Measurements from ENCODE around the gene STAP2.

The STAP2 gene

GRCh38 chr19:4326215-4326836 lies 12.3 kb downstream of the STAP2 start:
- no peak for DNase-seq

DNA sequence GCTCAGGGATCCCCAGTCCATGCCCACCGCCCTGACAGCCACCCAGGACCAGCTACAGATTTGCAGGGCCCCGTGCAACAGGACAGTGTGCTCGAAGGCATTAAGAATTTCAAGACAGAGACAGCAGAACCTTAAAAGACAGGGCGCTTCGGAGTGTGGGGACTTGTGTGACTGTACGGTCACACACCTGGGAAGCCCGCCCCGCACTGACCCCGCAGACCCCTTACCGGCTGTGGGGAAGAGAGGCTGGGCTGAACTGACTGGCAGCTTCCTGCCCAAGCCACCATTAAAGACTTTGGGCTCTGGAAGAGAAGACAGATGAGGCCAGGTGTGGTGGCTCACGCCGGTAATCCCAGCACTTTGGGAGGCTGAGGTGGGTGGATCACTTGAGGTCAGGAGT lies 14.4 kb downstream of the STAP2 start:
- DNase-seq = no peak

- DNase-seq = no peak
These were observed 14.9 kb downstream of the STAP2 start for GRCh38 chr19:4323692-4324091.

GRCh38 chr19:4322942-4323665 lies 15.5 kb downstream of the STAP2 start:
- no peak for DNase-seq

DNA sequence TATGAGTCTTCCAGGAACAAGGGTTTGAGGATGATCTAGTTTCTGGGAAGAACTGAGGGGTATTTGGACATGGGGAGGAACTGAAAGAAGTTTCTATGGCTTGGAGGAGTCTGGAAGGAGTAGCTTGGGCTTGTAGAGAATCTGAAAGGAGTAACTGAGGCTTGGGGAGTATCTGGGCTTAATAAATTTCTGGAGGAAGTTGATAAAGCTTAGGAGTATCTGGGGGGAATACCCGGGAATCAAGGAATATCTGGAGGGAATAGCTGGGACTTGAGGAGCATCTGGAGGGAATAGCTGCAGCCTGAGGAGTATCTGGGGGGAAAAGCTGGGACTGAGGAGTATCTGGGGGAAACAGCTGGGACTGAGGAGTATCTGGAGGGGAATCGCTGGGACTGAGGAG lies 18.2 kb downstream of the STAP2 start:
- no peak for DNase-seq

DNA sequence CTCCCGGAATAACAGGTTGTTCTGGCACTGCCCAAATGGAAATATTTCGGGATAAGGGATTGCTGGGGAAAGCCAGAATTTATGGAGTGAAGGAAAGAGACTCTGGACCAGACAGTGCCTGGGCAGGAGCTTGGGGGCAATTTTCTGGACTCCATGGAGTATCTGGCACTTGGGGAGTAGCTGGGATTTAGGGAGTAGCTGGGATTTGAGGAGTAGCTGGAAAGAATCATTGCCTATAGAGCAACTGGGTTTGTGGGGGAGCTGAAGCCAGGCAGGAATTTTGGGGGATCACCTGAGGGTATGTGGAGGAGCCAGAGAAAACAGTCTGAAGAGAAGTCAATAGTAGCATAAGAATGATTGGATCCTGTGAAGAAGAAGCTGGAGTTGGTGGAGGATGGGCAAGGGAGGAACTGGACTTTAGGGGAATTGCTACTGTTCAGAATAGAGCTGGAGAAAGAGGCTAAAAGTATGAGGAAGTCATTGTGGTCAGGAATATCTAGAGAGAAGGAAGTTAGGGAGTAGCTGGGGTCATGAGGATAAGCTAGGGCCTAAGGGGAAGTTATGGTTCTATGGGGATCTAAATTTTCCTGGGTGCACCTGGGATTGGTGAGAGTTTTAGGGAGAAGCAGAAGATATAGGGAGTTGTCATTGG lies 19.4 kb downstream of the STAP2 start:
- DNase-seq = no peak

DNA sequence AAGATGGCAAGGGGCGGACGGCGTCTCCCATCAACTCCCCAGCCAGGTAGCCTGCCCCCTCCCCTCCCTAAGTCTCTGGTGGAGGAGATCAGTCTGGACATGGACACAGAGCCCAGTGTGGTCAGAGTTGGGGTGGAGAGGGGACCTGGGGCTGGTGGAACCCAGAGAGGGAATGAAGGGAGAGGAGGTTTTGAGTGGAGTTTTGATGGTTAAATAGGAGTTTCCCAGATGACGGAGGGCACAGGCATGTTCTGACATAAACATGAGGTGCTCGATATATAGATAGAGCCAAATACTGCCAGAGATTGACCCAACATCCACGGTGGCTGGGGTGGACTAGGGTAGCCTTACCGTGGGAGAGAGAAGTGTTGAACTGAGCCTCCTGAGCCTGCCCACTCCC lies 20.2 kb downstream of the STAP2 start:
- DNase-seq = no peak

- DNase-seq = no peak
These were observed 21.7 kb downstream of the STAP2 start for GRCh38 chr19:4316956-4317355.

- no peak for DNase-seq
These were observed 24.7 kb downstream of the STAP2 start for GRCh38 chr19:4313847-4314490.

- DNase-seq = peak; percentile 12
These were observed 28.1 kb downstream of the STAP2 start for GRCh38 chr19:4310247-4311121.

DNA sequence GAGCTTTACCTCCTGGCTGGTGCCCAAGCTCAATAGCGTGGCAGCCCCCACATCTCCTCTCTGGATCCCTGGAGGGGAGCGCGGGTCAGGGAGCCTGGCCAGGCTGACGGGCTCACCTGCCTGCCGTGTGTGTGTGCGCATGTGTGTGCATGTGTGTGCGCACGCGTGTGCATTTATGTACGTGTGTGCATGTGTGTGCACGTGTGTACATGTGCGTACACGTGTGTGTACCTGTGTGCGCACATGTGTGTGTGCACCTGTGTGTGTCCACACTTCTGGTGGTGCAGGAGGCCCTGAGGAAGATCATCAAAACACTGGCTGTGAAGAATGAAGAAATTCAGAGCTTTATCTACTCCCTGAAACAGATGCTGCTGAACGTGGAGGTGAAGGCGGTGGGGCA lies 33.0 kb downstream of the STAP2 start:
- DNase-seq = no peak

GRCh38 chr19:4305257-4305612 lies 33.4 kb downstream of the STAP2 start:
- DNase-seq = no peak

DNA sequence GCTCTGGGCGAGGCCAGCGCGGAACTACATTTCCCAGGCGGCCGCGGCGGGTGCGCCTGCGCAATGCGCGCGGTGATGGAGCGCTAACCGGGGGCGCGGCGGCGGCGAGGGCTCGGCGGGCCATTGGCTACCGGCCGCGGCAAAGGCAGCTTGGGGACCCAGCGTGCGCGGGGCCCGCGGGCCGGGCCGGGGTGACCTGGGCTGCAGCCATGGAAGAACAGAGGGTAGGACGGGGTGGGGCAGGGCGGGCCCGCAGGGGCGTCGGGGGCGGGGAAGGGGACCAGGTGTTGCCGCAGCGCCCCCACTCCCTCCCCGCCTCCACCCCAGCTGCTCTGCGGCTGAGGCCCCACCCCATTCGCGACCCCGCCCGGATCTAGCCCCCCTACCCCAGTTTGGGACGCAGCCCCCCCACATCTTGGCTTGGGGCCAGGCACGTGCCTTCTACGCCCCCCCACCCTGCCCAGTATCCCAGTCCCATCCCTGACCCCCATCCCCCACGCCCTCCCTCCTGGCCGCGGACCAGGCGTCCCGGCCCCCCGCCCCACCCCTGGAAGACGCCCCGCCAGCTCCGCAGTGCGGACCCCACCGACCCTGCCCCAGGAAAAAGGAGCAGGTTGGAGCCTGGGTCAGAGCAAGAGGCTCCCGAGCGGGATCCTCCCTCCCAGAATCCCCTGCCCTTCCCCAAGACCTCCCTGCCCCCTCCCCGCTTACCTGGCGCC lies 33.9 kb downstream of the STAP2 start, which contains the start of gene FSD1:
FSD1 (plus strand) TSS at position 61 of the 719 bp plus-strand sequence; CDS start at position 210, 149 bp downstream.
- DNase-seq = peak; percentile 56

GRCh38 chr19:4303819-4304537 lies 34.6 kb downstream of the STAP2 start:
- DNase-seq = peak; percentile 9

DNA sequence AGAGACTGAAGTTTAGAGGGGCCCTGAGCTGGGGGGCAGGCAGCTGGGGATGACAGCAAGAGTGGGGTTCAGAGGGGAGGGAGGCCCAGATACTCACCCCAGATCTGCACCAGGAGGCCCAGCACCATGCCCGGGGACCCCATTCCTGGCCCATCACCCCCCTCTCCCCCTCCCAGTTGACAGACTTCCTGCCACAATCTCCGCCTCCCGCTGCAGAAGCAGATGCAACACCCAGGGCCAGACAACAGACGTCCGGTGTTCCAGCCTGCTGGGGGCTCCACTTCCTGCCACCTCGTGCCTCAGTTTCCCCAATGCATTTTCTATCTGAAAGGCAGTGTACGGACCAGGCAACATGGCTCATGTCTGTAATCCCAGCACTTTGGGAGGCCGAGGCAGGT lies 36.4 kb downstream of the STAP2 start, which contains the start of gene TMIGD2:
TMIGD2 (minus strand) TSS at position 147 of the 398 bp plus-strand sequence; CDS start at position 143, 4 bp downstream.
- DNase-seq = no peak

DNA sequence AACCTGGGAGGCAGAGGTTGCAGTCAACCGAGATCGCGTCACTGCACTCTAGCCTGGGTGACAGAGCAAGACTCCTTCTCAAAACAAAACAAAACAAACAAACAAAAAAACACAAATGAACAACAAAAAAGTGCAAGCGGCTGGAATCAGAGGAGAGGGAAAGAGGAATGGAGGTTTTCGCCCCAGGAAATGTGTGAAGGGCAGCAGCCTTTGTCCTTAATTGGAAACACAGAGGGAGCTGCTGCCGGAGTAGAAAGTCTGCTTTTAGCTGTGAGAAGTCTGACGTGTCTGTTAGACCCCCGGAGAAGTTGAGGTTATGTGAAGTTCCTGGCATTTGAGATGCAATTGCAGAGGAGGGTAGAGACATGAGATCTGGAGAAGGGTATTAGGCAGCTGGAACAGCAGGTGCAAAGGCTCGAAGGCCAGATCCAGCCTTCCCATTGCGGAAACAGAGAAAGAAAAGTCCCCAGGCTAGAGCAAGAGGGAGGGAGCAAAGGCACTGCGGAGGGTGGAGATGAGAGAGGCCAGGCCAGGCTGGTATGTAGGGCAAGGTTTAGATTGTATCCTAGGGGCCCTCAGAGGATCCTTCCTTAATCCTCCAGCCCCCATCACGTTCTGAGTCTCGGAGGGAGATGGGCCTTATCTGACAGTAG lies 36.9 kb downstream of the STAP2 start:
- no peak for DNase-seq

- DNase-seq = no peak
These were observed 38.0 kb downstream of the STAP2 start for GRCh38 chr19:4300589-4300988.

GRCh38 chr19:4298810-4299550 lies 39.6 kb downstream of the STAP2 start:
- DNase-seq = no peak

DNA sequence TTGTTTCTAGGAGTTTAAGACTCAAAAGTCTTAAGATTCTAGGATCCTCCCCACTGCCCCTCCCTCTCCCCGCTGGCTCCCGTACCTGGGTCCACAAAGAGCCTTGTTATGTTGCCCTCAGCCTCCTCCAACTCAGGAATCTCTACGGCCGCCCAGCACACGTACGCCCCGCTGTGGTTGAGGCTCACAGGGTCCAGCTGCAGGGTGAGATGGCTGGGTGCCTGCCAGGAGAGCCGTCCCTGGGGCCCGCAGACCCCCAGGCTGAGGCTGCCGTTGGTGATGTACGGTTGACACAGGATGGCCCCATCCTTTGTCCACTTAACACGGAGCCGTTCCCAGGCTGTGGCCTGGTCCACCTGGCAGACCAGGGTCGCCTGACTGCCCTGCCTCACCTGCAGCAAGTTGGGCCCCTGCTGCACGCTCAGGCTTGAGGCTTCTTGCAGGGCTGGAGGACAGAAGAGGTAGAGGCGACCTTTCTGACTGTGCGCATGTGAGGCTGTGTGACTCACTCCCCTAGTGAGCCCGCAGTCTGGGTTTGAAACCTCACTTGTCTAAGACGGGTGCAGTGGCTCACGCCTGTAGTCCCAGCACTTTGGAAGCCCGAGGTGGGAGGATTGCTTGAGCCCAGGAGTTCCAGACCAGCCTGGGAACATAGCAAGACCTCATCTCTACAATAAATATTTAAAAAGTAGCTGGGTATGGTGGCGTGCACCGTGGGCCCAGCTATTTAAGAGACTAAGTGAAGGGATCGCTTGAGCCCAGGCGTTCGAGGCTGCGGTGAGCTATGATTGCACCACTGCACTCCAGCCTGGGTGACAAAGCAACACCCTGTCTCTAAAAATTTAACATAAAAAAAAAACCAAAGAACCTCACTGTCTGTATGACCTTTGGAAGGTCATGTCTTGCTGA lies 40.5 kb downstream of the STAP2 start:
- DNase-seq = no peak

Data from CD4-positive, alpha-beta T cell treated with Interleukin-17A for 1 hour (primary cell).